Femur (tissue), 1 donor: ENCODE results near the gene MSH6.

Experiments used
- DNase-seq: peaks from one replicate; pipeline ENCODE4 v3.0.0-alpha.2; 2017

MSH6 gene

DNA sequence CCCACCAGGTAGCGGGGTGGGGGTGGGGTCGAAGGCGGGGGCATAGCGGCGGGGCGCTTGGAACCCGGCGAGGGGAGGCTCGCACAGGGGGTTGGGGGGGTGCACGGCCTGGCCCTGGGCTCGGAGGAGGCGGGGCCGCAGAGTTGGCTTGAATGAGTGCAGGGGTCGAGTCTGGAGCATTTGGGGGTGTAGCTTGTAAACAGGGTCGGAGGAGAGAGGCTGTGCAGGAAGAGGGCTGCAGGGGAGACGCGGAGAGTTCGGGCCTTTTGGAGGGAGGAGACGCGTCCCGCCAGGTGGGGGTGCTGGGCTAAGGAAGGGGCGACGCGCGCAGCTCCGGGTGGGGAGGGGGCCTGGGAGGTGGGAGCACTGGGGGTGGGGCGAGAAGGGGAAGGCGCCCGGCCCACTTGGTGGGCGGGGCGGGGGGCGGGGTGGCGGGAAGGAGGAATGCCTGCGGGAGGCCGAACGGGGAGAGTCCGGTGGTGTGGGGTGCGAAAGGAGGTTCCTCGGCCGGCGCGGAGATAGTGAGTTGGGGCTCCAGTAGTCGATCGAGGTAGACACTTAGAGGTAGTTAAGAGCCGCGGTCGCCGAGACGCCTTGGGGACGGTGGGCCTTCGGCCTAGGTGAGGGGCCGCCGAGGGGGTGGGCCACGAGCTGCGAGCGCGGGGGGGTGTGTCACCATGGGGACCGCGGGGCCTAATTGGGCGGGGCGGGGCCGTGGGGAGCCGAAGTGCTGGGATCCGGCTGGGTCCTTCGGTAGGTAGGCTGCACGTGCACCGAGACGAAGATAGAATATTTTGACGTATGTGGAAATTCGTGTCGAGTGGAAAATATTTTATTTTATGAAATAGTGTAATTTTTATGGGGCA, 774 bp downstream of the MSH6 start:
- DNase-seq = peak; percentile 90

DNA sequence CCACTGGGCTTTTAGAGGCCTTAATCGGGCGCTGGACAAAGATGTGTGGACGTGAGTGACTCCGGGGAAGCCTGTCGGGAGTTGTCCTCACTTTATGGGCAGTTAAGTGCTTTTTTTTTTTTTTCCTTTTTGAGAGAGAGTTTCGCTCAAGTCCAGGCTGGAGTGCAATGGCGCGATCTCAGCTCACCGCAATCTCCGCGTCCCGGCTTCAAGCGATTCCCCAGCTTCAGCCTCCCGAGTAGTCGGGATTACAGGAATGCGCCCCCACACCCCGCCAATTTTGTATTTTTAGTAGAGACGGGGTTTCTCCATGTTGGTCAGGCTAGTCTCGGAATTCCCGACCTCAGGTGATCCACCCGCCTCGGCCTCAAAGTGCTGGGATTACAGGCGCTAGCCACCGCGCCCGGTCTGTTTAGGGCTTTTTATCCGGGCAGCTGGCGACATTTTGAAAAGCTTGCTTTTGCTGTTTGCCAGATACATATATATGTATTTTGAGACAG, 1.5 kb downstream of the MSH6 start:
- no peak for DNase-seq

DNA sequence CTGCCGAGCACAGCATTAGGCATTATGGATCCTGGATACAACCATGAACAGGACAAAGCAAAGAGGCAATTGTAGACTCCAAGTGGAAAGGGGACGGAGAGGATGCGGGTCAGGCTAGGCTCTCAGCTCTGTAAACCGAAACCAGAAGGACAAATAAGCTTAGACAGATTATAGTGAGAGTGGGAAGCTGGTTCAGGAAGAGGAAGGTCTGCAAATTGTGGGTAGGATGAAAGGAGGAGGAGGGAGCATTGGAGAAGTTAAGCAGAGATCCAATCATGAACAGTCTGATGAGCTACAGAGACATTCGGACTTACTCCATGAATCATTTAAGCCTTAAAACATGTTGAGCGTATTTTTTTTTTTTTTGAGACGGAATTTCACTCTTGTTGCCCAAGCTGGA, 3.0 kb downstream of the MSH6 start:
- no peak for DNase-seq

DNA sequence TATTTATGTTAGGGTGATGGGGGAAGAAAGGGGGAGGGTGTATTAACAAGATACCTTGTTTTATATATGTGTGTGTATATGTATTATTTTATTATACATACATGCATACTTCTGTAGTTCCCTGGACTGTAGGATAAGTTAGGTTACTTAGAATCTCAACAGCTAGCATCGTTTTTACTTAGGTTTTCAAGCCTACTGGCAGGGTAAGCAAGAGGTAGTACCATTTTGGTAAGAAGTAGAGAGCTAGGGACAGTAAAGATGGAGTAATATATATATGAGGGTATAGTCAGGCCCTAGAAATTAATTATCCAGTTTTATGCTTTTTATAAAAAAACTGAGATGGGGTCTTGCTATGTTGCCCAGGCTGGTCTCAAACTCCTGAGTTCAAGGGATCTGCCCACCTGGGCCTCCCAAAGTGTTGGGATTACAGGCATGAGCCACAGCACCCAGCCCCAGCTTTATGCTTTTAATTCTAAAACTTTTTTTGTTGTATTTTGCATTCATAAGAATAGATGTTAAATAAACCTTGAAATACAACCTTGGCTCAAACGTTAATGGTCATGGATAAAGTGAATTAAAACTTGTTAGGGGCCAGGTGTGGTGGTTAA, 13.2 kb downstream of the MSH6 start:
- DNase-seq = no peak

DNA sequence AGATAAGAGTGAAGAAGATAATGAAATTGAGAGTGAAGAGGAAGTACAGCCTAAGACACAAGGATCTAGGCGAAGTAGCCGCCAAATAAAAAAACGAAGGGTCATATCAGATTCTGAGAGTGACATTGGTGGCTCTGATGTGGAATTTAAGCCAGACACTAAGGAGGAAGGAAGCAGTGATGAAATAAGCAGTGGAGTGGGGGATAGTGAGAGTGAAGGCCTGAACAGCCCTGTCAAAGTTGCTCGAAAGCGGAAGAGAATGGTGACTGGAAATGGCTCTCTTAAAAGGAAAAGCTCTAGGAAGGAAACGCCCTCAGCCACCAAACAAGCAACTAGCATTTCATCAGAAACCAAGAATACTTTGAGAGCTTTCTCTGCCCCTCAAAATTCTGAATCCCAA, 15.7 kb downstream of the MSH6 start:
- DNase-seq = no peak

DNA sequence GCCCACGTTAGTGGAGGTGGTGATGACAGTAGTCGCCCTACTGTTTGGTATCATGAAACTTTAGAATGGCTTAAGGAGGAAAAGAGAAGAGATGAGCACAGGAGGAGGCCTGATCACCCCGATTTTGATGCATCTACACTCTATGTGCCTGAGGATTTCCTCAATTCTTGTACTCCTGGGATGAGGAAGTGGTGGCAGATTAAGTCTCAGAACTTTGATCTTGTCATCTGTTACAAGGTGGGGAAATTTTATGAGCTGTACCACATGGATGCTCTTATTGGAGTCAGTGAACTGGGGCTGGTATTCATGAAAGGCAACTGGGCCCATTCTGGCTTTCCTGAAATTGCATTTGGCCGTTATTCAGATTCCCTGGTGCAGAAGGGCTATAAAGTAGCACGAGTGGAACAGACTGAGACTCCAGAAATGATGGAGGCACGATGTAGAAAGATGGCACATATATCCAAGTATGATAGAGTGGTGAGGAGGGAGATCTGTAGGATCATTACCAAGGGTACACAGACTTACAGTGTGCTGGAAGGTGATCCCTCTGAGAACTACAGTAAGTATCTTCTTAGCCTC, 16.2 kb downstream of the MSH6 start:
- no peak for DNase-seq

DNA sequence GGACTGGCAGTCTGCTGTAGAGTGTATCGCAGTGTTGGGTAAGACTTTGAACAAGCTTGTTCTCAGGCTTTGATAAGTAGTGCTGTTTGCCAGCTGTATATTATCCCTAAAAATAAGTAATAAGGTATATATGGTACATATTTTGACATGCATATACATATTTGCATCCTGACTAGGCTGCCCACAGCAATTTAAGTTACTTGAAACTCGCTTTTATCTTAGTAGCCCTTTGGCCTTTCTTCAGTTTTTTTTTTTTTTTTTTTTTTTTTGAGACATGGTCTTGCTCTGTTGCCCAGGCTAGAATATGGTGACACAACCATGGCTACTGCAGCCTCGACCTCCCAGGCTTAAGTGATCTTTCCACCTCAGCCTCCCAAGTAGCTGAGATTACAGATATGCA, 18.2 kb downstream of the MSH6 start:
- no peak for DNase-seq

DNA sequence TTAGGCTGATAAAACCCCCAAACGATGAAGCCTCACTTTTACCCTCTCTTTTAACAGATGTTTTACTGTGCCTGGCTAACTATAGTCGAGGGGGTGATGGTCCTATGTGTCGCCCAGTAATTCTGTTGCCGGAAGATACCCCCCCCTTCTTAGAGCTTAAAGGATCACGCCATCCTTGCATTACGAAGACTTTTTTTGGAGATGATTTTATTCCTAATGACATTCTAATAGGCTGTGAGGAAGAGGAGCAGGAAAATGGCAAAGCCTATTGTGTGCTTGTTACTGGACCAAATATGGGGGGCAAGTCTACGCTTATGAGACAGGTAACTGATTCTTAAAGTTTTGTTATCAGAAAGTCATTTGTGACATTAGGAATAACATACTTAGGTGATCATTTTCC, 20.4 kb downstream of the MSH6 start:
- DNase-seq = no peak

DNA sequence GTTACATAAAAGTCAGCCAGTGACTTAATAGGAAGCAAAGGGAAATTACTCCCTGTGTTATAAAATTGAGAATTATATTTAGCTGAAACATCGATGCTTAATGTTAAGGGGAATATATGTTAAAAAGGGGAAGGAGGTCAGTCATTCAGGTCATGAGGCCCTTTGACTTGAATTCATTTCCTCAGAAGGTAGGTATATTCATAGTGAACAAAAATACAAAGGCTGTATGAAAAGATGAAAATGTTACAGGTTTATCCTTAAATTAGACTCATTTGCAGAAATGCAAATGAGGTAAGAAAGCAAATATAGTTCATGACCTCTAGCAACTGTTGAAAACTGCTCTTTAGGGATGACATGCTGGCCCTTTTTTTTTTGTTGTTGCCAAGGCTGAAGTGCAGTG, 20.8 kb downstream of the MSH6 start:
- DNase-seq = no peak

DNA sequence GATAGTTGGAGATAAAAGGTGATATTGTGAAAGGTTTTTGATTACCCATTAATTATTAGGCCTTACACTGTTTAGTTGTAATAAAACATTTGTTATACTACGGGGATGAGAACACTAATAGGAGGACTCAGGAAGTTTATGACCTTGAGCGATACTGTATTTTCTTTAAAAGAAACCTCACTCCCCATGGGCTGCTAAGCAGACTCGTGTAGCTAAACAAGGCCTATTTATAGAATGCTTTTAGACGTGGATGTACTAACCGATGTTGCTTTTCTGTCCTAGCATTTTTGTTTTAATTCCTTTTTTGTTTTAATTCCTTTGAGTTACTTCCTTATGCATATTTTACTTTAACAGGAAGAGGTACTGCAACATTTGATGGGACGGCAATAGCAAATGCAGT, 22.9 kb downstream of the MSH6 start:
- DNase-seq = no peak

DNA sequence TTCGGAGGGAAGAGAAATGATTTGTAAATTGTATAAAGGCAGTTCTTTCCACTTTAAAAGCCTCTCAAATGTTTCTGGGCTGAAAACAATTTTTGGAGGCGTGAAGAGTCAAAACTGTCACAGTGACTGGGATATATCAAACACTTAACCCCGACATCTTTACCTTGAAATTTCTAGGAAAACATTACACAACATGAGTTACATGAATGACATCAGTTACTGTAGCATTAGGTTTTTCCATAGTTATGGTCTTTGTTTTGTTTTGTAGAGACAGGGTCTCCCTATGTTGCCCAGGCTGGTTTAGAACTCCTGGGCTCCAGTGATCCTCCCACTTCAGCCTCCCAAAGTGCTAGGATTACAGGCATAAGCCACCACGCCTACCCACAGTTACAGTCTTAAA, 25.7 kb downstream of the MSH6 start:
- DNase-seq = no peak

DNA sequence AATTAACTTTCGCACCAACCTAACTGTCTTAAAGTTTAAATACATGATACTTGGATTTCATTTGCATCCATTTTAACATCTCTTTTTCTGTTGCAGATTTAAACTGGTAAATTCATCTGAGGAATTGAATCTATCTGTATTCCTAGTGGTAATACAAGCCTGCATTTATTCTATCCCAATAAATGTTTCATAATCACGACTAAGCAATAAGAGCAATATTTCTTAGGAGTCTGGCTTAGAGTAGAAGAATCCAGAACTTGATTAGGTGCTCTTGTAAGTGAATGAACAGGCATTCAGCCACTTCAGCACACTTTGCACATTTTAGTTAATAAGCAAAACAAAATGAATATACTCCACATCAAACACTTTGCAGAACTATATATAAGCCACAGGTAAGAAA, 27.0 kb downstream of the MSH6 start:
- DNase-seq = no peak

DNA sequence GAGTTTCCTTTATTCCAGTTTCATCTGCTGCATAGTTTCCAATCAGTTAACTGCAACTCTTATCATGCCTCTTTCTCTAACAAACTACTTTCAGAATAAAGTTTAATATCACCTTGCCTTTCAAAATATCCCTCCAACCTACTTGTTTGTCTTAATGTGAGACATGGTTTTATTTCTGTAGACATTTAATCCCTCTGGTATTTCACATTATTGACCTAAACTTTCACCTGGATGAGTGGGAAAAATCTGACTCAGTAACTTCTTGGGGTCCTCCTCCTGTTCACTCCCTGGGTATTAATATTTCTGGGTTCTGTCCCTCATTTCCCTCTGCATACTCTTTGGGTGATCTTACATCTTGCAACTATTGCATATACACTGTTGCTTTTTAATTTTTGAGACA, 27.9 kb downstream of the MSH6 start:
- no peak for DNase-seq

DNA sequence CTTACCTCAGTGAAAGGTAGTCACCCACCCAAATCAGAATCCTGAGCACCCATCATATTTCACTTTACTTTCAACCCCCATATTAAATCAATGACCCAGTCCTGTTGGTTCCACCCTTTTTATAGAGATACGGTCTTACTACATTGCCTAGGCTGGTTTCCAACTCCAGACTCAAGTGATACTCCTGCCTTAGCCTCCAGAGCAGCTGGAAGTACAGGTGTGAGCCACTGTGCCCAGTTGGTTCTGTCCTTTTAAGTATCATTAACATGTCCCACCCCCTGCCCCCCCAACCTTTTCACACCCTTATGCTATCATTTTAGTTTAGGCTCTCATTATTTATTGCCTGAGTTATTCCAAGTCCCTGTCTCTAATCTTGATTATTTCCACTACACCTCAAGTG, 28.7 kb downstream of the MSH6 start:
- no peak for DNase-seq

DNA sequence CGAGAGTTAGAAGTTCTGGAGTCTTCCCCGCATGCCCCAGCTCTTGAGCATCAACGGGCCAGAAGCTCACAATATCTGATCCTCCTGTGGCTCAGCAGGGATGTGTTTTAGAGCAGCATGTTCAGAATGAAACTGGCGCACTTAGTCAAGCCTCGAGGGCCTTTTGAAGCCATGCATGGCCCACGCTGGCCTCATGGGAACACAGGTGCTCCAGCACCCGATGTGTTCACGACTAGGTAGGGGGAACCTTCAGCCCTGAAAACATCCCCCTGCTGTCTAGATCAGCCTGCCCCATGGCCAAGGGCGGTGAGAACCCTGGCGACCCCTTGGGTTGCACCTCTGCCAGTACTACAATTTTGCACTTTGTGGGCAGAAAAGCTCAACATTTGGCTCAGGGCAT, 32.8 kb downstream of the MSH6 start:
- no peak for DNase-seq

DNA sequence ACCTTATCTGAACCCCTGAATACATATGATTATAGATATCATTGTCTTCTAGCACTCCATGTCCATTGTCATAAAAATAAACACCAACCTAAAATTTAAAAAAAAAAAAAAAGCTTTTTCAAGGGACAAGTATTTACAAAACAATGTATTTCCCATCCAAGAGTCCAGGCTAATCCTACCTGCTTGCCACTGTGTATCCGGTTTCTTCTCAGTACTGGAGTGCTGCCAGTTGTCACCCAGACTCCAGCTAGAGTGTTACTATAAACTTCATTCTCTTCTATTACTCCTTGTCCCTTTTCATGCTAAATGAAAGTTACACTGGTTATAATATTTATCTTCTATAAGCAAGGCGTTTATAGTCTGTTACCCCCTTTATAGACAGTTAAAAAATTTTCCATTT, 35.8 kb downstream of the MSH6 start:
- no peak for DNase-seq

DNA sequence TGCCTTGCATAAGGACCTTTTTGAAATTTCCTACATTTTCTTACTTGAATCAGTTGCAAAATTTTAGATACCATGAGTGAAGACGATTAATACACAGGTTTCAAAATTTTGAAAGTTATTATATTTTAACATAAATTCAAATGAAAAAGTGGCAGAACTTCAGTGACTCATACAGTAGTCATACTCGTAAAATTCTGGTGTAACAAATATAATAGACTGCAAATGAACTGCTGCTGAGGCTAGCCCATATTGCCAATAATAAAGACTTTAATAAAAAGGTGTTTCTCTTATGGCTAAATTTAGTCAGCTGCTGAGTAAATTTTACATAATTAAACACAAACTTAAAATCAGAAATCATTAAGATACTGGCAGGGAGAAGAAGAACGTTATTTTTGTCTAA, 36.9 kb downstream of the MSH6 start:
- DNase-seq = no peak

DNA sequence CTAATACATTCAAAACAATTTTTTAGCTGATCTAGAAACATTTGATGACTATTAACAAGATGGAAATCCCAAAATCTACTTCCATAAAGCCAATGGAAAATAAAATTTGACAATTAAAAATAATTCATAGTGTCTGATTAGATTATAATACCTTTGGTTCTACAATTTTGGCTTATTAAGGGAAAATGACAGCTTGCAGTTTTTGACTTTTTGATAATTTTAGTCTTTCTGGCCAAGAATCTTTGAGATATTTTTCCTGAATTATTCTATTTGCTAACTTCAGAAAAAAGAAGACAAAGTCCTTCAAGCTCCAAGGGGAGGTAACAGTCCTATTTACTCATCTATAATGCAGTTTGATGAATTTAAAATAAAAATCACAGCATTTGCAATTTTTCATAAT, 39.6 kb downstream of the MSH6 start:
- DNase-seq = no peak

DNA sequence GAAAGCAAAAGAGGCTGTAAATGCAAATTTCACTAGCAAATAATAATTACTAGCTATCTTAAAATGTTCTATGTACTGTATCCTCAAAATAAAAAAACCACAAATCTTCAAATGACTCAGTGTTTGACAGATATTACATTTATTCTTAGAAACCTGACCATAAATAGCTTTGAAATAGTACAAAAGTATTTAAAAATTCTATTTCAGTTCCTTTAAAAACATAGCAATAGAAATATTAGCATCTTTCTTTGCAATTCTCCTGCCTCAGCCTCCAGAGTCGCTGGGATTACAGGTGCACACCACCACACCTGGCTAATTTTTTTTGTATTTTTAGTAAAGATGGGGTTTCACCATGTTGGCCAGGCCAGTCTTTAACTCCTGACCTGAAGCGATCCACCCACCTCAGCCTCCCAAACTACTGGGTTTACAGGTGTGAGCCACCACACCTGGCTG, 50.6 kb downstream of the MSH6 start:
- no peak for DNase-seq

DNA sequence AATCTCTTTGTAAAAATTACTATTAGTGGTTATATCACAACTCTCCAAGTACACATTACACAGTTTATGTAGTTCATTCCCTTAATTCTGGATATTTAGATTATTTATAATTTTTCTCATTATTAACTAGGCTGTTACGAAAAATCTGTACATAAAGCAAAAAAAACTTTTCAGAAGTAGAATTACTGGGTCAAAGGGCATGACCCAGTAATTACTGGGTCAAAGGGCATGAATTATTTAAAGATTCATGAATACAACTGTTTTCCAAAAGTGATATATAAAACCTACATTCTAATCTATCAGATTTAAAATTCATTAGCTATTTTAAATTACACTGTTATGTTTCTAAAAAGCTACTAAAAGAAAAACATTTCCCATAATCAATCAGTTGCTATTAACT, 55.3 kb downstream of the MSH6 start:
- DNase-seq = no peak

DNA sequence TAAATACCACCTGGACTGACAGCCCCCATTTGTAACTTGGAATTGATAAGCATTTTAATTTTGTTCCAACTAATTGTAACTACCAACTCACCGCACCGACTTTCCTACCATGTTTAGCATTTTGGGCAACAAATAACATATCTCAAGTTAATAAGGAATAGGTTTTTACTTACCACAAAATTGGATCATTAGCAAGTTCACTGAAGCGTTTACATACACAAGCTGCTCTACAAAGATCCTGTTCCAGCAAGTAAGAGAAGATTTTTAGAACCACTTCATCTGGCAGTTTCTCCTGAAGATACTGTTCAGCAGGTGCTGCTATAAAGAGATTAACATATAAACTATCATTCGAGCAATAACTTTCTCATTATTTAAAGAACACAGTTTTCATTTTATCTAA, 55.7 kb downstream of the MSH6 start:
- no peak for DNase-seq

DNA sequence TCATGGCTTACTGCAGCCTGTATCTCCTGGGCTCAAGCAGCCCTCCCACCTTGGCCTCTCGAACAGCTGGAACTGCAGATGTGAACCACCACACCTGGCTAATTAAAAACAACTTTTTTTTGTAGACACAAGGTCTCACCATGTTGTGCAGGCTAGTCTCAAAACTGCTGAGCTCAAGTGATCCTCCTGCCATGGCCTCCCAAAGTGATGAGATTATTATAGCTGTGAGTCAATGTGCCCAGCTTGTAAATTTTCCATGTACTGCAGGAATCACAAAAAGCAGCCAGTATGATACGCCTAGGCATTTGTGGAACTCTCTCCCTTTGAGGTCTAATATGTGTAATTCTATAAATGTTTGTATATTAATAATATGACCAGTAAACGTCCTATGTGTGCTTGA, 59.9 kb downstream of the MSH6 start:
- DNase-seq = no peak

DNA sequence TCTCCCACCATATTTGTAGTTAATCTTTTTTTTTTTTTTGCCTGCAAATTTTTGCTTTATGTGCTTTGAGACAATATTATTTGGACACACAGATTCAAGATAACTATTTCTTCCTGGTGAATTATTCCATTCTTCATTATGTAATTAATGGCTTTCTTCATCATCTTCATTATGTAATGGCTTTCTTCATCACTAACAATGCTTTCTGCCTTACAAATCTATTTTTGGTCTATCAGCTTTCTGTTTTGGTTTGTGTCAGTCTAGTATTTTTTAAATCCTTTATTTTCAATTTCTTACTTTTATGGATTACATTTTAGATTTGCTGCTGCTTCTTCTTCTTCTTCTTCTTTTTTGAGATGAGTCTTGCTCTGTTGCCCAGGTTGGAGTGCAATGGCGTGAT, 60.5 kb downstream of the MSH6 start:
- no peak for DNase-seq

DNA sequence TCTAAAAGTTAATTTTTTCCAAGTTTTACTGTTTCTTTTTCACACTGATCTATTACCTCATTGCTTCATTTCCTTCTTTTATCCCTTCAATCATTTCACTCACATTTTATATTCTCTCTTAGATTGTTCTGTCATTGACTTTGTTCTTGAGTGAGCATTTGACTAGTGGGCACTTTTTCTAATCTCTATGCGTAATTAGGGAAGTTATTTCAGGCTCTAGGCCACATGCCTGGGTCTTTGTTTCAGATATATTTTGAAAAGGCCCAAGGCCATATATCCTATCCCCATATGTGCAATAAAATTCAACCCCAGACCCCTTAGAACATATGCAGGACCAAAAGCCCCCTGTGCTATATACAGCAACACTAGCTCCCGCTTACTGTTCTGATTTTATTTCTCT, 61.2 kb downstream of the MSH6 start:
- DNase-seq = no peak
